GM18507 (cell line): Measurements from ENCODE around the gene C1orf198.

ENCODE experiments used
- DNase-seq: peaks from one replicate; pipeline ENCODE4 v3.0.0; 2011; ENCODE audit warnings: low read depth; ENCODE audit not compliant: insufficient read length; ENCODE audit errors: extremely low spot score
- FAIRE-seq: peaks from 2 replicates; lab custom pipeline; 2011; peaks lifted over from hg19 to GRCh38; lab: Jason Lieb, UNC

C1orf198 gene

GRCh38 chr1:230843503-230844309 is 24.6 kb downstream of the C1orf198 start:
- FAIRE-seq (no peak), DNase-seq (no peak)

DNA sequence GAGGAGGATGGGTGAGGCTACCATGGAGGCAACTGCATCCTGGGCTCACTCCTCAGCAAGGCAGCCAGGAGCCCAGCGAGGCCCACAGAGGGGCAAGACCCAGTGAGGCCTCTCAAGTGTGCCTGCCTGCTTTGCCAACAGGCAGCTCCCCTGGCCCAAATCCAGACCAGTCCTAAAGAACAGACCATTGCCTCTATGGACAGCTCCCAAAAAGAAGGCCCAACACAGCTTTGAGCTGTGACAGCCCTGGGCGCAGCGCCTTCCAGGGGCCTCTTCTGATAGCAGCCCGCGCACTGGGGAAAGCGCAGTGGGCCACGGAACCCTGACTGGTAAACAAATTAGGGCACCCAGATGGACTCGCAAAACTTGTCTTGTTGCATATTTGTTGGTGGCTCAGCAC is 25.5 kb downstream of the C1orf198 start:
- DNase-seq = no peak
- no peak for FAIRE-seq

DNA sequence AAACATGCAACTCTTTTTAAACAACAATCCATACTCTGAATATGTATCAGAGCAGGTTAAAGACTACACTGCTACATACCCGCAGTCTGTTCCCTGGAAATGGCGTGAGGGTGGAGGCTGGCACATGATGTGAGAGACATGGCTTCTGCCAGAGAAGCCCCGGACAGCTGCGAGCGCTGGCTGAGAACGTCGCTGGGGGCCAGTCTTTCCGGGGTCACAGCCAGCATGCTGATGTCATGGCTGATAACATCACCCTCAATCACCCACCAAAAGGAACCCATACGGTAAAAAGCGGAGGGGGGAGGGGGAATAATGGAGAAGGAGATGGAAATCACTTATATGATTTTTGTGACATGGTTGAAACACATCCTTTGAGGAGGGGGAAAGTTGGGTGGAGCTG is 29.1 kb downstream of the C1orf198 start:
- FAIRE-seq = no peak

GRCh38 chr1:230836793-230837192 is 31.5 kb downstream of the C1orf198 start:
- FAIRE-seq = no peak
- DNase-seq = no peak

More for the DNA sequence above, 29.1 kb downstream of the C1orf198 start:
- no peak for DNase-seq

DNA sequence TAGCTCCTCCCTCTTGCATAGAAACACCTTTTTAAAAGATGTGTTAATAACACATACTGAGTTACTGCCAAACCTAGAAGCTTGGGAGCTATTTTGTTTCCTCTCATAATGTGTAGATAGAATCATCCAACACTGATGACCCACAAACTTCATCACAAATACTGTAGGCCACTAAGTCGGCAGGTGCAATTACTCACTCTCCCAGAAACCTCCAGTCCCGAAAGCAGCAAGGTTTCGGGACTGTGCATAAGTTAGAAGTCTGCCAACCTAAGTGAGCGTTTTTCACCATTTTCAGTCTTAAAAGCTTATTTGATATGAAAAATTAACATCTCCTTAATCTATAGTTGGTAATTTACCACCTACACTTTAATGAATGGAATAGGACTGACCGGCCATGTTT is 32.0 kb downstream of the C1orf198 start:
- no peak for FAIRE-seq
- no peak for DNase-seq

DNA sequence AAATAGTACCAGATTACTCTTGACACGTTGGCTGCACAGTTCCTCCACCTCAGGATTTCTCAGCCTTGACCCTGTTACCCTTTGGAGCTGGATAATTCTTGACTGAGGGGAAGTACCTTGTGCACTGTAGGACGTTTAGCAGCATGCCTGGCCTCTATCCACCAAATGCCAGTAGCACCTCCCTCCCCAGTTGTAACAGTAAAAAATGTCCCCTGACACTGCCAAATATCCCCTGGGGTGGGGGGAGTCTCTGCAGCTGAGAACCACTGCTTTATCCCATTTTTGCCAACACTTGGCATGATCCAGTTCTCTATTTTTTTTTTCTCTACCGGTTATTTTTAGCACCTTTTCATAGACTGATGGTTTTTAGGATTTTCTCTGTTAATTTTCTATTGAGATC is 34.0 kb downstream of the C1orf198 start:
- FAIRE-seq (no peak), DNase-seq (no peak)

DNA sequence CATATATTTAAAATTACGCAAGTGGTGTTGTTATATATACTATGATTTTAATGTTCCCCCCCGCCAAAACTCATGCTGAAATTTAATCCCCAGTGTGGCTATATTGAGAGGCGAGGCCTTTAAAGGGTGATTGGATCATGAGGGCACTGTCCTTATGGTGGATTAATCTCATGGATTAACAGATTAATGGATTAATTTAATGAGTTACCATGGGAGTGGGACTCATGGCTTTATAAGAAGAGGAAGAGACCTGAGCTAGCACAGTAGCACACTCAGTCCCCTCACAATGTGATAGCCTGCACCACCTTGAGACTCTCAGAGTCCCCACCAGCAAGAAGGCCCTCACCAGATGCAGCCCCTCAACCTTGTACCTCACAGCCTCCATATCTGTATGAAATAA is 34.8 kb downstream of the C1orf198 start:
- no peak for DNase-seq
- no peak for FAIRE-seq

GRCh38 chr1:230832476-230832875 is 35.8 kb downstream of the C1orf198 start:
- DNase-seq (no peak), FAIRE-seq (no peak)

- DNase-seq = no peak
- no peak for FAIRE-seq
Observed at GRCh38 chr1:230831771-230832170, 36.5 kb downstream of the C1orf198 start.

GRCh38 chr1:230828421-230828820 is 39.9 kb downstream of the C1orf198 start:
- DNase-seq (no peak), FAIRE-seq (no peak)

DNA sequence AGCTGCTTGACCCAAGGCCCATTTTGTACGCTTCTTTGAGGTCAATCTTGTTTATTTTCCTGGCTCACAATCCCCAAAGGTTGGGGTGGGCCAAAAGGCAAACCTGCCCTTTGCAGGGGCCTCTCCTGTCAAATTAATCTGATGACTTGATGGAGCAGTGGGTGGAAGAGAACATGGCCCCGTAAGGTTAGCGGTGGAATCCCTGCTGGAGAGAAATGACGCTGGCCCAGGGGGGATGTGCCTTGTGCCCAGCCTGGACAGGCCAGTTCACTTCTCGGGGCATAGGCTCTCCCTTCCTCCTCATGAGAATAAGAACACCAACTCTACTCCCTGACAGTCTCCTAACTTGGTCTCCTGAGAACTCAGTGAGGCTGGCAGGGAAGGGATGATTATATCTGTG is 40.5 kb downstream of the C1orf198 start:
- FAIRE-seq = no peak

GRCh38 chr1:230827081-230827681 is 41.1 kb downstream of the C1orf198 start:
- no peak for FAIRE-seq
- no peak for DNase-seq

More for the DNA sequence above, 40.5 kb downstream of the C1orf198 start:
- no peak for DNase-seq

DNA sequence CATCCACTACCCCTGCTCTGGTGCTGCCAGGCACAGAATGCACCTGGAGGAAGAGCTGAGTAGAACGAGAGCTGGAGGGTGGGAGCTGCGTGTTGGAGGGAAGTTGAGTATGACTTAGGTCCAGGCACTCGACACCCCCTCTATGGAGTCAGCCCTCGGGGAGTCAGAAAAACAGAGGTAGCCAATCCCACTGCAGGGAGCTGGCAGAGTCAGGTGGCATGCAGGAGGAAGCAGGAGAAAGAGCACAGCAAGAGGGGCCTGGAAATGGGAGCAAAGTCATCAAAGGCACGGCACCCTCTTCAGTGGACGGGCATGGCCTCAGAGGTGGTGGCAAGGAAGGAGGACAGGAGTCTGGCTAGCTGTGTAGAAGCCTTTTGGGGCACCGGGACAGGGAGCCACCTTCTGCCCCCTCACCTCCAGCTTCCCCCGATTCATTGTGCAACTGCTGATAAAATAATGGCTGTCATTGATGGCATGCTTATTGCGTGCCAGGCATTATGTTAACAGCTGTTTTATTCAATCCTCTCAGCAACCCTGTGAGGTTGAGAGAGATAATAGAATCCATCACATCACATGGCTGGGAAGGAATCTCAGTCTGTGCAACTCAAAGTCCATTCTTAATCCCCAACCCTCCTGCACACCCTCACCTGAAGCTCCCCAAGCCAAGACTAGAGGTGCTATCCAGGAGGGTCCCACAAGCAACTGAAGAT is 42.0 kb downstream of the C1orf198 start:
- FAIRE-seq = no peak
- DNase-seq = no peak

DNA sequence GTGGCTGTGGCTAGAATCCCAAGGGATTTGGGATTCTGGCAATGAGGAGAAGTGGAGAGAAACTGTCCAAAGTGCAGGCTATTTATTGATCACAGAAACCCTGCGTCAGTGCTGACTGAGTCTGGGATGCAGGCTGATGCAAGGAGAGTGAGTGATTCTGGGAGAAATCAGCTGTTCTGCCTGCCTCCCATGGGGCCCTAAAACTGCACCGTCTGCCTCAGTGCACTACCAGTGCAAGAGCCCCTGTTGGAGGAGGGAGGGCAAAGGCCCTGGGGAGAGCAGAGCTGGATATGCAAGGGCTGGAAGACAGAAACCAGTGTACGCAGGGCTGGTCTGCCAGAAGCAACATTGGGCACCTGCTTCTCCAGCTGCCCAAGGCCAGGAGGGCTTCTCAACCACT is 42.6 kb downstream of the C1orf198 start:
- FAIRE-seq (no peak), DNase-seq (no peak)

DNA sequence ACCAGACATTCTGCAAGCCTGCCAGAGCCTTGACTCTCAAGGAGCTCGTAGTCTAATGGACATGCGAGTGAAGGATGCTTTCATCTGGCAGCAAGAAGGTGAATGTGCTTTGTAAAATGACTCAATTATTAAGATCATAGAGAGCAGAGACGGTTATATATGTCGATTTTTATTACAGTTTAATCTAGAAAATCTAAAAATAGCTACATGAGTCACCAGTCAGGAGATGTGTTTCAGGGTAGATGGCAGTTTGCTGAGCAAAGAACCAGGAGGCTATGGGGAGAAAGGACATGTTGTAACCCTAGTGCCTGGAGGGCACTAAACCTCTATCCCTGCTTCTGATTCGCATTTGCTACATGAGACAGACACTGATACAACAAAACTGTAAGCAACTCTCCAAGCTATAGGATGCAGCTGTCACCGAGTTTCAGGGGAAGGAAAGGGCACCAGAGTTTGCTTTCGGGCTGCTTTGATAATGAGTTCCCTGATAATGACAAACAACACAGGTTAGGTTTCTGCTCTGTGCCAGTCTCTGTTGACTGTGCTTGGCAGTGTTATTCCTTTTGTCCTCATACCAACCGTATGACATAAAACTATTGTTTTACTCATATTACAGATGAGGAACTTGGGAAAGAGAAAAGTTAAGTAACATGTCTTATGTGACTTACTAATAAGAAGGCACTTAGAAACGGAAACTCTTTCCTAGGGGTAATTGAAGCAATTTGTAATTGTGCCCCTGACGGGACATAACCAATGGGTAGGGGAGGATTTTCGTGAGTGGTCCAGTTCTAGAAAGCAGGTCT is 43.2 kb downstream of the C1orf198 start:
- DNase-seq (no peak), FAIRE-seq (no peak)

GRCh38 chr1:230824551-230824918 is 43.8 kb downstream of the C1orf198 start:
- FAIRE-seq = no peak
- no peak for DNase-seq

- no peak for DNase-seq
- FAIRE-seq = no peak
Observed at GRCh38 chr1:230823931-230824381, 44.4 kb downstream of the C1orf198 start.

- no peak for FAIRE-seq
- DNase-seq = no peak
Observed at GRCh38 chr1:230823426-230823825, 44.9 kb downstream of the C1orf198 start.

GRCh38 chr1:230822092-230822581 is 46.2 kb downstream of the C1orf198 start:
- no peak for FAIRE-seq
- DNase-seq = no peak

- DNase-seq = no peak
- FAIRE-seq = no peak
Observed at GRCh38 chr1:230821346-230821745, 47.0 kb downstream of the C1orf198 start.
